MCF 10A (cell line): Measurements from ENCODE around the gene SLC16A4. TPM values are rescaled to one million over a fixed set of nuclear protein-coding genes. Genes with fewer than 3 reads are reported as not detected.
A peak's percentile ranks its signal among the peaks of the same experiment; 100 is the strongest.

ENCODE experiments used
- BruUV-seq: library from RNA; stranded (reverse); fragments of 400-500 nt; replicated peaks from 2 replicates; lab custom pipeline; 2021; lab: Mats Ljungman, UMichigan
- CTCF ChIA-PET: fragments of 300-600 bp; sonication (Branson Sonifier 250); formaldehyde crosslinking; extraction: SDS; loops from one replicate; lab custom pipeline; 2021; ENCODE audit warnings: antibody characterized with exemption, inconsistent platforms; lab: Yijun Ruan, JAX
- POLR2A ChIA-PET: fragments of 300-600, 350-650 bp; sonication (Branson Sonifier 250); formaldehyde crosslinking; extraction: SDS; loops from one replicate; lab custom pipeline; 2020; ENCODE audit warnings: antibody characterized with exemption, inconsistent platforms; lab: Yijun Ruan, JAX
- DNase-seq: peaks from one replicate; pipeline ENCODE4 v3.0.0-alpha.2; 2018; ENCODE audit not compliant: unreplicated experiment
- H3K27ac Mint-ChIP-seq: one replicate; pipeline ENCODE4 v1.8.0; 2022; ENCODE audit warnings: mild to moderate bottlenecking, low read depth, mixed read lengths; ENCODE audit not compliant: unreplicated experiment
- H3K27me3 Mint-ChIP-seq: one replicate; pipeline ENCODE4 v1.8.0; 2022; ENCODE audit warnings: mixed read lengths; ENCODE audit not compliant: insufficient read depth, unreplicated experiment
- H3K36me3 Mint-ChIP-seq: one replicate; pipeline ENCODE4 v1.8.0; 2022; ENCODE audit warnings: mild to moderate bottlenecking, moderate library complexity, mixed read lengths; ENCODE audit not compliant: insufficient read depth, unreplicated experiment
- H3K4me1 Mint-ChIP-seq: one replicate; pipeline ENCODE4 v1.8.0; 2022; ENCODE audit warnings: mixed read lengths; ENCODE audit not compliant: insufficient read depth, unreplicated experiment
- H3K4me3 Mint-ChIP-seq: one replicate; pipeline ENCODE4 v1.8.0; 2022; ENCODE audit warnings: mild to moderate bottlenecking, moderate library complexity, mixed read lengths; ENCODE audit not compliant: unreplicated experiment
- H3K9me3 Mint-ChIP-seq: one replicate; pipeline ENCODE4 v1.8.0; 2022; ENCODE audit warnings: mixed read lengths; ENCODE audit not compliant: unreplicated experiment
- CTCF ChIP-seq: fragments of 200-600 bp; IDR thresholded peaks from one replicate; pipeline ENCODE4 v1.8.0; 2022; ENCODE audit warnings: antibody characterized with exemption, mild to moderate bottlenecking; ENCODE audit not compliant: unreplicated experiment
- intact Hi-C: fragments of 100-400 bp; cut with micrococcal nuclease; formaldehyde crosslinking; loops from 2 replicates; pipeline ENCODE4 v1.14.1; 2022
- total RNA-seq: library from RNA; stranded (reverse); gene quantifications from 2 replicates; pipeline ENCODE4 v1.2.3, GENCODE V29; 2022

Gene SLC16A4
- total RNA-seq, 1 experiment from 2014 or later, result 9.8 TPM

- Mint-ChIP-seq H3K4me3 (no peak overlapping the region), H3K36me3 (no peaks in the 10 kb centered on the region), H3K4me1 (peaks cover 32% of the 10 kb centered on the region), H3K27ac (no peak overlapping the region), H3K27me3 (peaks cover 5% of the 10 kb centered on the region), H3K9me3 (no peaks in the 10 kb centered on the region)
- TF ChIP-seq CTCF, result no peak
- intact Hi-C loops, result no loop called here
- DNase-seq, result no peak
- BruUV-seq, result no TSS peak
- CTCF ChIA-PET, result interaction anchor here (0.5 to 12.3 kb wide), 5 partner anchors 25 to 87 kb away, joined by 3 to 200 read pairs (median 30); partner anchors contain the start of gene LAMTOR5
- POLR2A ChIA-PET, result interaction anchor here (0.6 to 1.4 kb wide), 2 partner anchors 13 to 94 kb away, joined by 3 read pairs; no protein-coding TSS in a partner anchor
Measured at GRCh38 chr1:110436635-110437034, 45.8 kb upstream of the SLC16A4 start.

DNA sequence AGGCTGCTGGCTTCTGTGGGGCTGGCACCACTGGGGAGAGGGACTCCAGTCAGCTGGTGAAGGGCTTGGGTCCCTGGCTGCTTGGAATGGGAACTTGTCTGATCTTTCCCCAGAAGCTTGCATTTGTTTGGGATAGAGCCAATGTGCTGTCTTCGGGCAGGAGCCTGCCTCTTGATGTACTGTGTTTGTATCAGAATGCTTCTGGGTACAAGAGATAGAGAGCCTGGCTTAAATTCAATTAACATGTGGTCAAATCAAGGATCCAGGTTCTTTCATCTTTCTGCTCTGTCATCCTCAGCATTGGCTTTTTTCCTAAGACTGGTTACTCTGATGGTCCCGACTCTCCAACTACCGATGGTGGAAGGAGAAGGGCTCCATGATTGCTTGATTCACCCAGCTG, 44.1 kb upstream of the SLC16A4 start:
- Mint-ChIP-seq H3K4me3 (no peak overlapping the region), H3K27me3 (peaks cover 22% of the 10 kb centered on the region), H3K36me3 (no peaks in the 10 kb centered on the region), H3K4me1 (peaks cover 17% of the 10 kb centered on the region), H3K27ac (no peak overlapping the region), H3K9me3 (no peaks in the 10 kb centered on the region)
- intact Hi-C loops, result loop anchor here (2.0 kb wide), 1 partner anchor 26 kb away; no protein-coding TSS in a partner anchor
- no peak for DNase-seq
- ChIA-PET POLR2A (interaction anchor here (0.8 to 3.2 kb wide), 9 partner anchors 11 to 96 kb away, joined by 3 to 33 read pairs (median 8); partner anchors contain the start of genes LAMTOR5 and RBM15), CTCF (interaction anchor here (0.9 to 12.3 kb wide), 12 partner anchors 8 to 232 kb away, joined by 4 to 200 read pairs (median 8); partner anchors contain the start of genes LAMTOR5 and PROK1)
- TF ChIP-seq CTCF, result no peak
- no TSS peak for BruUV-seq

GRCh38 chr1:110433803-110434202, 43.0 kb upstream of the SLC16A4 start:
- Mint-ChIP-seq H3K4me1 (peaks cover 15% of the 10 kb centered on the region), H3K4me3 (no peak overlapping the region), H3K36me3 (no peaks in the 10 kb centered on the region), H3K27ac (peak overlapping the region; percentile 80), H3K9me3 (no peaks in the 10 kb centered on the region), H3K27me3 (peaks cover 26% of the 10 kb centered on the region)
- ChIA-PET CTCF (interaction anchor here (0.5 to 12.3 kb wide), 21 partner anchors 9 to 1774 kb away, joined by 3 to 200 read pairs (median 7); partner anchors contain the start of genes LAMTOR5 and PROK1), POLR2A (interaction anchor here (0.8 to 3.2 kb wide), 11 partner anchors 10 to 95 kb away, joined by 3 to 33 read pairs (median 8); partner anchors contain the start of genes LAMTOR5 and RBM15)
- peak; percentile 30 for TF ChIP-seq CTCF
- BruUV-seq, result no TSS peak
- intact Hi-C loops, result loop anchor here (1.0 to 2.0 kb wide), 2 partner anchors 22 to 27 kb away; no protein-coding TSS in a partner anchor
- peak; percentile 86 for DNase-seq

DNA sequence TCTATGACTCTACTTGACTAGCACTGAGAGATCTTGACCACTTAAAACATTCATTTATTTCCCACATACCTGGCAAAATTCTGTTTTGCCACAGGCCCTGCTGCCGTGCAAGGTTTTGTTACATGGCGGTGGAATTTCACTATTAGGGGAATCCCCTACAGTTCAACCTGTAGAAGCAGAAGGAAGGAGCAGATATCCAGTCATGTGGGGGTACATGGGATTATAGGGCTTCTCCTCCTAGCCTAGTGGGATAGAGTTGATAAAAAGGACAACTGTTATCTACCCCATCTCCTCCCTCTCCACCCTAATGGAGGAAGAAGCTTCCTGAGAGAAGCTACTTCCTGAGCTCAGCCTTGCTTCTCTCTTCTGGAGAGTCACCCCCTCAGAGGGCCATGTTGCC, 42.4 kb upstream of the SLC16A4 start:
- no peak for TF ChIP-seq CTCF
- no peak overlapping the region for H3K4me3 Mint-ChIP-seq
- H3K27ac Mint-ChIP-seq, result no peak overlapping the region
- H3K4me1 Mint-ChIP-seq, result peaks cover 15% of the 10 kb centered on the region
- BruUV-seq, result no TSS peak
- no peak for DNase-seq
- POLR2A ChIA-PET, result interaction anchor here (0.8 to 3.2 kb wide), 10 partner anchors 9 to 94 kb away, joined by 3 to 33 read pairs (median 8); partner anchors contain the start of genes LAMTOR5 and RBM15
- intact Hi-C loops, result loop anchor here (1.0 kb wide), 1 partner anchor 21 kb away; no protein-coding TSS in a partner anchor
- no peaks in the 10 kb centered on the region for H3K9me3 Mint-ChIP-seq
- H3K36me3 Mint-ChIP-seq, result no peaks in the 10 kb centered on the region
- H3K27me3 Mint-ChIP-seq, result peaks cover 26% of the 10 kb centered on the region
- CTCF ChIA-PET, result interaction anchor here (0.9 to 12.3 kb wide), 12 partner anchors 10 to 225 kb away, joined by 3 to 200 read pairs (median 9); partner anchors contain the start of gene LAMTOR5
